DOHH2 (cell line): ENCODE data around the gene MACROD2.

Experiments
- EZH2phosphoT487 ChIP-seq: fragments of 200-600 bp; sonication (generic); IDR thresholded peaks from 2 replicates; pipeline ENCODE4 v1.6.1; 2017; ENCODE audit warnings: borderline replicate concordance, mild to moderate bottlenecking, antibody characterized with exemption, low read length, moderate library complexity, mixed read lengths
- TF ChIP-seq, protein P1 (sequence below): fragments of 200-600 bp; sonication (generic); IDR thresholded peaks from one replicate; pipeline ENCODE4 v1.5.1; 2014; ENCODE audit warnings: antibody characterized with exemption, mild to moderate bottlenecking, low read depth, low read length; ENCODE audit not compliant: poor library complexity, severe bottlenecking

- TF ChIP-seq, protein P1, sequence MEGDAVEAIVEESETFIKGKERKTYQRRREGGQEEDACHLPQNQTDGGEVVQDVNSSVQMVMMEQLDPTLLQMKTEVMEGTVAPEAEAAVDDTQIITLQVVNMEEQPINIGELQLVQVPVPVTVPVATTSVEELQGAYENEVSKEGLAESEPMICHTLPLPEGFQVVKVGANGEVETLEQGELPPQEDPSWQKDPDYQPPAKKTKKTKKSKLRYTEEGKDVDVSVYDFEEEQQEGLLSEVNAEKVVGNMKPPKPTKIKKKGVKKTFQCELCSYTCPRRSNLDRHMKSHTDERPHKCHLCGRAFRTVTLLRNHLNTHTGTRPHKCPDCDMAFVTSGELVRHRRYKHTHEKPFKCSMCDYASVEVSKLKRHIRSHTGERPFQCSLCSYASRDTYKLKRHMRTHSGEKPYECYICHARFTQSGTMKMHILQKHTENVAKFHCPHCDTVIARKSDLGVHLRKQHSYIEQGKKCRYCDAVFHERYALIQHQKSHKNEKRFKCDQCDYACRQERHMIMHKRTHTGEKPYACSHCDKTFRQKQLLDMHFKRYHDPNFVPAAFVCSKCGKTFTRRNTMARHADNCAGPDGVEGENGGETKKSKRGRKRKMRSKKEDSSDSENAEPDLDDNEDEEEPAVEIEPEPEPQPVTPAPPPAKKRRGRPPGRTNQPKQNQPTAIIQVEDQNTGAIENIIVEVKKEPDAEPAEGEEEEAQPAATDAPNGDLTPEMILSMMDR = no peak
- no peak for TF ChIP-seq EZH2phosphoT487
Observed at GRCh38 chr20:14824996-14825395, 829.7 kb downstream of the MACROD2 start.
